GM13977 (cell line): ENCODE data around the gene CXCR5.

Experiments used
- DNase-seq: peaks from one replicate; pipeline ENCODE4 v3.0.0; 2012; ENCODE audit warnings: low spot score
- CTCF ChIP-seq: IDR thresholded peaks from 2 replicates; pipeline ENCODE4 v1.5.1; 2012; ENCODE audit warnings: mild to moderate bottlenecking, control low read depth; ENCODE audit not compliant: insufficient read depth; ENCODE audit errors: extremely low read depth, missing control alignments
- in situ Hi-C: fragments of 300-500 bp; cut with MboI; formaldehyde crosslinking; loops from one replicate; pipeline ENCODE4 v1.12.0; 2022; ENCODE audit warnings: low sequenced_read_pairs, low pct_unique_long_range_greater_than_20kb, mixed read lengths, inconsistent platforms; ENCODE audit not compliant: unreplicated experiment

CXCR5 gene

DNA sequence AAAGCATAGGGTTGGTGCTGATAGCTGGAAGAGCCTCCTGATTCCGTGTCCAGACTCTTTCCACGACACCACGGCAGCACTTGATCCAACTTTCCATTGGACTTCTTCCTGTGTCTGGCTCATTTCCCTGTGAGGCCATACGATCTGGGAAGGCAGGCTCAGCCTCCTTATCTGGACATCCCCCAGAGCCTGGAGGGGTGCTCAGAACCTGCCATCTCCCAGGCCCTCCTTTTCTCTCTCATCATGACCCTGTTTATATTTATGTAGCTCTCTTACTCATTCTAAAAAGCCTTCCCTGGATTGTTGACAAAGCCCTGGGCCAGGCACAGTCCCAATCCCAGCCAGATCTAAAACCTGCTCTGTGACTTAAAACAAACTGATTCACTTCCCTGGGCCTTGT lies 49.8 kb downstream of the CXCR5 start:
- DNase-seq = no peak
- no peak for TF ChIP-seq CTCF
- in situ Hi-C loops = loop anchor here (25.0 kb wide), 1 partner anchor 246 kb away; the partner anchor contains the start of gene TREH

DNA sequence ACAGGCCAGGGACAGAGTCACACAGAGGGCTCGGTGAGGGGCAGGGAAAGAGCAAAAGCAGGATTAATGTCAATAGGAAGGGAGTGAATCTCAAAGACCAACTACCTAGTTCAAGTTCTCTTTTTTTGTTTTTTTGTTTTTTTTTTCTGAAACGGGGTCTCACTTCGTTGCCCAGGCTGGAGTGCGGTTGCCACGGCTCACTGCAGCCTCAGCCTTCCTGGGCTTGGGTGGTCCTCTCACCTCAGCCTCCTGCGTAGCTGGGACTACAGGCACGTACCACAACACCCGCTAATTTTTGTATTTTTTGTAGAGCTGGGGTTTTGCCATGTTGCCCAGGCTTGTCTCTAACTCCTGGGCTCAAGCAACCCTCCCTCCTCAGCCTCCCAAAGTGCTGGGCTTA lies 51.7 kb downstream of the CXCR5 start:
- DNase-seq = no peak
- in situ Hi-C loops = loop anchor here (25.0 kb wide), 1 partner anchor 248 kb away; the partner anchor contains the start of gene TREH
- no peak for TF ChIP-seq CTCF

GRCh38 chr11:118938491-118939403 lies 55.1 kb downstream of the CXCR5 start:
- in situ Hi-C loops = loop anchor here (25.0 kb wide), 1 partner anchor 251 kb away; the partner anchor contains the start of gene TREH
- no peak for TF ChIP-seq CTCF
- no peak for DNase-seq

- TF ChIP-seq CTCF = no peak
- DNase-seq = no peak
- in situ Hi-C loops = loop anchor here (25.0 kb wide), 1 partner anchor 252 kb away; the partner anchor contains the start of gene TREH
Observed at GRCh38 chr11:118939404-118939915, 55.8 kb downstream of the CXCR5 start.

DNA sequence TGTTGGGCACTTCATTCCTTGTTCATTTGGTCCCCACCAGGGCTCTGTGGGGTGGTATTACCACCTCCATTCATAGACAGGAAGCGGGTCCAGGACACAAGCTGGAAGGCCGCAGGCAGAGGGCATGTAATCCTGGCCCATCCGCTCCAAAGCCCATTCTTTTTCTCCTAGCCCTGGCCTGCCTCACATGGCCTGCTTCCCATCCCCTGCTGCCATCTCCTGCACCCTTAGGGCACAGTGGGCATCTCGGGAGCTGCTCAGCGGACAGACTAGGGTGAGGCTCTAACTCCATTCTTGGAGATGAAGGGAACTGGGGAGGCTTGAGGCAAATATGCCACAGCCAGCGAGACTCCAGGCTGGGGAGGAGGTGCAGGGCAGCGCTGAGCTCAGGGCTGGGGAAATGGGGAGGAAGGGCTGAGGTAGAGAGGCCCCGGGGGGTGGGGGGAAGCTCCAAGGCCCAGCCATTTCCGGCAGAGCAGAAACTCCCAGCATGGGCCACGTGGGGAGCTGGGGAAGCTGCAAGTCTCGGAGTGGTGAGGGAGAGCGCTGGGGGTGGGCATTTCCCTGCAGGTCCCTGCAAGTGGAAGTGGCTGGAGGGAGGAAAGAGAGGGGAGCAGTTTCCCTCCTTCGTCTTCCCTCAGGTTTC lies 56.4 kb downstream of the CXCR5 start:
- no peak for DNase-seq
- TF ChIP-seq CTCF = no peak
- in situ Hi-C loops = loop anchor here (25.0 kb wide), 1 partner anchor 253 kb away; the partner anchor contains the start of gene TREH

DNA sequence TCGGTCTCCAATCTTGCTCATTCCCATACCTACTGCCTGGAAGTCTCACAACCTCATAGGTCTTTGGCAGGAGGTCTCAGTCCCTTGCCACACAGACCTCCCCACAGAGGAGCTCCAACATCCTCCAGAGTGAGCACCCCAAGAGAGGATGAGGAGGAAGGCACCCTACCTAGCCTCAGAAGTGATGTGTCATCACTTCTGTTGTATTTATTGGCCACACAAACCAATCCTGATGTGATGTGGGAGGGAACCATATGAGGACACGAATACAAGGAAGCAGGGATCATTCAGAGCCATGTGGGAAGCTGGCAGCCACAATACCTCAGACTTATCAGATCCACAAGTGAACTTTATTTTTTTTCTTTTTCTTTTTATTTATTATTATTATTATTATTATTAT lies 63.4 kb downstream of the CXCR5 start:
- no peak for DNase-seq
- in situ Hi-C loops = loop anchor here (25.0 kb wide), 1 partner anchor 260 kb away; the partner anchor contains the start of gene TREH
- TF ChIP-seq CTCF = no peak
